Renal cortex interstitium (tissue), 11 donors: Measurements from ENCODE around the gene CNNM3. TPM values are rescaled to one million over a fixed set of nuclear protein-coding genes. Genes with fewer than 3 reads are reported as not detected.

Experiments
- DNase-seq, 11 donors: peaks; one replicate each; pipeline ENCODE4 v3.0.0-alpha.2; 2013; ENCODE audit warnings: low read depth in 9 of 11, low spot score in 4 of 11; ENCODE audit errors: extremely low read depth in 1 of 11
- polyA plus RNA-seq, 3 donors: library from polyadenylated mRNA; unstranded; fragments of 120-200 nt; gene quantifications; one replicate each; pipeline ENCODE4 v1.2.1, GENCODE V29; 2013; ENCODE audit not compliant: insufficient read length in 3 of 3

CNNM3 gene
- polyA plus RNA-seq, 3 donors: 29.5 to 39.5 (median 37.7) TPM

- no peak for DNase-seq
Observed at GRCh38 chr2:96809951-96810782, 5.9 kb upstream of the CNNM3 start.

GRCh38 chr2:96810783-96811192 lies 5.3 kb upstream of the CNNM3 start:
- DNase-seq: no peak

- DNase-seq: no peak
Observed at GRCh38 chr2:96811917-96812316, 4.2 kb upstream of the CNNM3 start.

- no peak for DNase-seq
Observed at GRCh38 chr2:96813656-96814055, 2.4 kb upstream of the CNNM3 start.

- DNase-seq: no peak
Observed at GRCh38 chr2:96815326-96816126, 542 bp upstream of the CNNM3 start.

- no peak for DNase-seq
Observed at GRCh38 chr2:96816836-96817702, 1.0 kb downstream of the CNNM3 start.

GRCh38 chr2:96817882-96818281 lies 1.8 kb downstream of the CNNM3 start:
- DNase-seq: no peak

- DNase-seq: no peak
Observed at GRCh38 chr2:96819128-96819875, 3.2 kb downstream of the CNNM3 start.

- DNase-seq: no peak
Observed at GRCh38 chr2:96819876-96820511, 3.9 kb downstream of the CNNM3 start.

GRCh38 chr2:96821113-96821675 lies 5.1 kb downstream of the CNNM3 start:
- no peak for DNase-seq

GRCh38 chr2:96822786-96823185 lies 6.7 kb downstream of the CNNM3 start:
- no peak for DNase-seq

GRCh38 chr2:96823198-96823597 lies 7.1 kb downstream of the CNNM3 start:
- no peak for DNase-seq

GRCh38 chr2:96824079-96824870 lies 8.2 kb downstream of the CNNM3 start:
- DNase-seq: no peak

- DNase-seq: no peak
Observed at GRCh38 chr2:96825057-96825456, 9.0 kb downstream of the CNNM3 start.

GRCh38 chr2:96826546-96827278 lies 10.6 kb downstream of the CNNM3 start:
- no peak for DNase-seq

GRCh38 chr2:96828436-96828835 lies 12.4 kb downstream of the CNNM3 start:
- no peak for DNase-seq

- no peak for DNase-seq
Observed at GRCh38 chr2:96828874-96829273, 12.8 kb downstream of the CNNM3 start.
